Astrocyte (in vitro differentiated cells and primary cell): ENCODE data around the gene PCK2.

Experiments used
- EZH2 ChIP-seq: IDR thresholded peaks from 2 replicates; pipeline ENCODE4 v1.6.1; 2012; ENCODE audit warnings: mild to moderate bottlenecking, low read length, inconsistent platforms; ENCODE audit not compliant: insufficient read depth
- TF ChIP-seq, protein P1 (sequence below): IDR thresholded peaks from 2 replicates; pipeline ENCODE4 v1.5.1; 2011; ENCODE audit warnings: low read depth, mild to moderate bottlenecking, inconsistent platforms, low read length, moderate library complexity; ENCODE audit not compliant: insufficient read depth

DNA sequence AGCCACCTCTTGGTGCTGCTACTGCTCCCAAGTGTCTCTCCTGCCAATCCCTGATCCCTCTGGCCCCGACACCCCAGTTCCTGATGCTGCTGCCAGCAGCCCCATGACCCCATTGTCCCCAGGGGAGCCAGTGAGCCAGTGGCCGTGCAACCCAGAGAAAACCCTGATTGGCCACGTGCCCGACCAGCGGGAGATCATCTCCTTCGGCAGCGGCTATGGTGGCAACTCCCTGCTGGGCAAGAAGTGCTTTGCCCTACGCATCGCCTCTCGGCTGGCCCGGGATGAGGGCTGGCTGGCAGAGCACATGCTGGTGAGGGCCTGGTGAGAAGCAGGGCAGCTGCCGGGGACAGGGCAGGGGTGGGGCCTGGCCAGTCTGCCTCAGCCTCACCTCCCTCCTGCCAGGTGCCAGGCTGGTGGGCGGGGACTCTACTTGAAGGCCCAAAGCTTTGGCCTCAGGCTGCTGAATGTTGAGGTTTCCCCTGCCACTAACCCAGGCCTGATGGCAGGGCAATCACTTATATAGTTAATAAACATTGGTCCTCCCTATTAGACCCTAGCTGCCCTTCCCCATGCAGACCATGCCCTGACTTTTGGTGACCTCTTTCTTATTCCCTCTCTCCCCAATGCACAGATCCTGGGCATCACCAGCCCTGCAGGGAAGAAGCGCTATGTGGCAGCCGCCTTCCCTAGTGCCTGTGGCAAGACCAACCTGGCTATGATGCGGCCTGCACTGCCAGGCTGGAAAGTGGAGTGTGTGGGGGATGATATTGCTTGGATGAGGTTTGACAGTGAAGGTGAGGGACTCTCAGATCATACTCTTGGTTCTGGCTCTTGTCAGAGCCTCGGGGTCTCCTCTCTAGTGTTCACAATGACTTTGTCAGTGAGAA lies 5.1 kb downstream of the PCK2 start:
- TF ChIP-seq, protein P1, sequence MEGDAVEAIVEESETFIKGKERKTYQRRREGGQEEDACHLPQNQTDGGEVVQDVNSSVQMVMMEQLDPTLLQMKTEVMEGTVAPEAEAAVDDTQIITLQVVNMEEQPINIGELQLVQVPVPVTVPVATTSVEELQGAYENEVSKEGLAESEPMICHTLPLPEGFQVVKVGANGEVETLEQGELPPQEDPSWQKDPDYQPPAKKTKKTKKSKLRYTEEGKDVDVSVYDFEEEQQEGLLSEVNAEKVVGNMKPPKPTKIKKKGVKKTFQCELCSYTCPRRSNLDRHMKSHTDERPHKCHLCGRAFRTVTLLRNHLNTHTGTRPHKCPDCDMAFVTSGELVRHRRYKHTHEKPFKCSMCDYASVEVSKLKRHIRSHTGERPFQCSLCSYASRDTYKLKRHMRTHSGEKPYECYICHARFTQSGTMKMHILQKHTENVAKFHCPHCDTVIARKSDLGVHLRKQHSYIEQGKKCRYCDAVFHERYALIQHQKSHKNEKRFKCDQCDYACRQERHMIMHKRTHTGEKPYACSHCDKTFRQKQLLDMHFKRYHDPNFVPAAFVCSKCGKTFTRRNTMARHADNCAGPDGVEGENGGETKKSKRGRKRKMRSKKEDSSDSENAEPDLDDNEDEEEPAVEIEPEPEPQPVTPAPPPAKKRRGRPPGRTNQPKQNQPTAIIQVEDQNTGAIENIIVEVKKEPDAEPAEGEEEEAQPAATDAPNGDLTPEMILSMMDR = no peak
- no peak for TF ChIP-seq EZH2
